H1 (cell line): Measurements from ENCODE around the gene OTOP3. TPM values are rescaled to one million over a fixed set of nuclear protein-coding genes. Genes with fewer than 3 reads are reported as not detected.

Source experiments
- CTCF ChIA-PET: fragments of 300-600 bp; sonication (Branson Sonifier 250); formaldehyde crosslinking; loops from one replicate; lab custom pipeline; 2021; ENCODE audit not compliant: partially characterized antibody; lab: Charles Lee
- POLR2A ChIA-PET: fragments of 300-600 bp; sonication (Branson Sonifier 250); formaldehyde crosslinking; loops from one replicate; lab custom pipeline; 2021; ENCODE audit warnings: inconsistent platforms; ENCODE audit not compliant: partially characterized antibody; lab: Charles Lee
- DNase-seq, 2 experiments: peaks; one replicate each; pipeline versions ENCODE4 v3.0.0 to v3.0.0-alpha.2; 2010 to 2022; ENCODE audit warnings: low spot score in 2 of 2, low read depth in 1 of 2, mixed read lengths in 1 of 2
- FAIRE-seq: peaks from 2 replicates; lab custom pipeline; 2011; peaks lifted over from hg19 to GRCh38; lab: Jason Lieb, UNC
- H2AFZ ChIP-seq: 2 replicates; pipeline ENCODE4 v1.8.1; 2012; ENCODE audit warnings: low read length, inconsistent platforms
- H2AK5ac ChIP-seq: 2 replicates; pipeline ENCODE4 v1.6.1; 2013; ENCODE audit warnings: low read depth, low read length
- H2BK120ac ChIP-seq: replicated peaks from 2 replicates; pipeline ENCODE3; 2013; ENCODE audit warnings: low read depth, low read length, inconsistent platforms
- H2BK12ac ChIP-seq: 2 replicates; pipeline ENCODE4 v1.6.1; 2013; ENCODE audit warnings: low read depth, low read length
- H2BK15ac ChIP-seq: 2 replicates; pipeline ENCODE4 v1.6.1; 2013; ENCODE audit warnings: low read length
- H2BK20ac ChIP-seq: 2 replicates; pipeline ENCODE4 v1.6.1; 2013; ENCODE audit warnings: low read length
- H2BK5ac ChIP-seq: 2 replicates; pipeline ENCODE4 v1.6.1; 2013; ENCODE audit warnings: low read depth, low read length
- H3K14ac ChIP-seq: 2 replicates; pipeline ENCODE4 v1.6.1; 2013; ENCODE audit warnings: inconsistent platforms; ENCODE audit not compliant: insufficient read length
- H3K18ac ChIP-seq: 2 replicates; pipeline ENCODE4 v1.6.1; 2013; ENCODE audit warnings: low read length; ENCODE audit errors: extremely low read depth
- H3K23ac ChIP-seq: 2 replicates; pipeline ENCODE4 v1.6.1; 2013; ENCODE audit warnings: inconsistent platforms; ENCODE audit not compliant: insufficient read length
- H3K23me2 ChIP-seq: 2 replicates; pipeline ENCODE4 v1.6.1; 2013; ENCODE audit warnings: low read depth, low read length
- H3K27ac ChIP-seq: 2 replicates; pipeline ENCODE4 v1.6.1; 2011; ENCODE audit warnings: low read depth, low read length, inconsistent platforms
- H3K27me3 ChIP-seq, 4 experiments: replicated peaks in 1 of 4; 1 replicate in 1 of 4; 2 replicates in 3 of 4; pipeline versions ENCODE4 v1.6.1 to v1.8.1; 2011 to 2013; ENCODE audit warnings: low read length in 3 of 4, mild to moderate bottlenecking in 3 of 4, inconsistent platforms in 2 of 4, mixed read lengths in 2 of 4, moderate library complexity in 1 of 4; ENCODE audit not compliant: control insufficient read depth in 3 of 4, insufficient read depth in 3 of 4; ENCODE audit errors: extremely low read depth in 1 of 4
- H3K36me3 ChIP-seq, 4 experiments: 2 replicates each; pipeline versions ENCODE4 v1.6.1 to v1.8.1; 2011 to 2013; ENCODE audit warnings: mild to moderate bottlenecking in 4 of 4, low read length in 3 of 4, moderate library complexity in 2 of 4, control low read depth in 1 of 4, inconsistent platforms in 1 of 4; ENCODE audit not compliant: insufficient read depth in 4 of 4, control insufficient read depth in 2 of 4
- H3K4ac ChIP-seq: replicated peaks from 2 replicates; pipeline ENCODE3; 2013; ENCODE audit warnings: low read length, low read depth, mixed read lengths, inconsistent platforms; ENCODE audit not compliant: insufficient read length
- H3K4me1 ChIP-seq, 4 experiments: replicated peaks in 1 of 4; 1 replicate in 1 of 4; 2 replicates in 3 of 4; pipeline versions ENCODE4 v1.6.1 to v1.8.1; 2011 to 2013; ENCODE audit warnings: low read length in 3 of 4, inconsistent platforms in 2 of 4, mixed read lengths in 1 of 4; ENCODE audit not compliant: insufficient read depth in 4 of 4, control insufficient read depth in 3 of 4
- H3K4me2 ChIP-seq, 2 experiments: 2 replicates each; pipeline versions ENCODE4 v1.6.1 to v1.8.1; 2011 to 2013; ENCODE audit warnings: low read depth in 2 of 2, low read length in 2 of 2, control low read depth in 1 of 2, inconsistent platforms in 1 of 2, mild to moderate bottlenecking in 1 of 2; ENCODE audit not compliant: insufficient read depth in 1 of 2
- H3K4me3 ChIP-seq, 4 experiments: fragments of 200-600, 300-600 bp in 1 of 4; sonication (generic), shearing (Covaris generic), sonication (Bioruptor Twin) in 1 of 4; 2 replicates each; pipeline versions ENCODE4 v1.5.1 to v1.8.1; 2011 to 2016; ENCODE audit warnings: low read length in 4 of 4, low read depth in 3 of 4, control low read depth in 2 of 4, inconsistent platforms in 2 of 4, mild to moderate bottlenecking in 2 of 4, mixed read lengths in 1 of 4, moderate library complexity in 1 of 4; ENCODE audit not compliant: insufficient read depth in 2 of 4; ENCODE audit errors: extremely low read depth in 1 of 4
- H3K56ac ChIP-seq: replicated peaks from 2 replicates; pipeline ENCODE3; 2013; ENCODE audit warnings: low read depth, mild to moderate bottlenecking, mixed read lengths, low read length, inconsistent platforms; ENCODE audit not compliant: insufficient read length
- H3K79me1 ChIP-seq: 2 replicates; pipeline ENCODE4 v1.6.1; 2013; ENCODE audit warnings: low read depth, low read length, control low read depth
- H3K79me2 ChIP-seq, 2 experiments: 2 replicates each; pipeline versions ENCODE4 v1.6.1 to v1.8.1; 2012 to 2013; ENCODE audit warnings: low read length in 2 of 2, mild to moderate bottlenecking in 2 of 2, inconsistent platforms in 1 of 2; ENCODE audit not compliant: insufficient read depth in 2 of 2, control insufficient read depth in 1 of 2
- H3K9ac ChIP-seq, 4 experiments: replicated peaks in 1 of 4; 1 replicate in 1 of 4; 2 replicates in 3 of 4; pipeline versions ENCODE4 v1.6.1 to v1.8.1; 2011 to 2013; ENCODE audit warnings: low read depth in 3 of 4, low read length in 3 of 4, control low read depth in 2 of 4, mild to moderate bottlenecking in 2 of 4, moderate library complexity in 2 of 4, inconsistent platforms in 1 of 4; ENCODE audit errors: extremely low read depth in 1 of 4
- H3K9me3 ChIP-seq, 2 experiments: 2 replicates each; pipeline versions ENCODE4 v1.6.1 to v1.8.1; 2012 to 2013; ENCODE audit warnings: mild to moderate bottlenecking in 2 of 2, moderate library complexity in 2 of 2, control low read depth in 1 of 2, inconsistent platforms in 1 of 2, low read depth in 1 of 2, low read length in 1 of 2, mixed read lengths in 1 of 2; ENCODE audit not compliant: insufficient read depth in 2 of 2
- H4K20me1 ChIP-seq, 2 experiments: replicated peaks in 1 of 2; 2 replicates each; pipeline versions ENCODE3 to v1.8.1; 2011 to 2013; ENCODE audit warnings: inconsistent platforms in 2 of 2, low read length in 2 of 2, mild to moderate bottlenecking in 1 of 2; ENCODE audit not compliant: insufficient read depth in 2 of 2, control insufficient read depth in 1 of 2
- H4K5ac ChIP-seq: 2 replicates; pipeline ENCODE4 v1.6.1; 2013; ENCODE audit warnings: low read length, low read depth, mixed read lengths, inconsistent platforms; ENCODE audit not compliant: insufficient read length
- H4K8ac ChIP-seq: 2 replicates; pipeline ENCODE4 v1.8.0; 2013; ENCODE audit warnings: mild to moderate bottlenecking, moderate library complexity, low read length, inconsistent platforms; ENCODE audit not compliant: insufficient read depth; ENCODE audit errors: extremely low read depth
- H4K91ac ChIP-seq: replicated peaks from 2 replicates; pipeline ENCODE3; 2013; ENCODE audit warnings: low read length, mixed read lengths, inconsistent platforms; ENCODE audit not compliant: insufficient read length
- BCL11A ChIP-seq, 2 experiments: IDR thresholded peaks; one replicate each; pipeline ENCODE4 v1.6.1; 2011; ENCODE audit warnings: low read depth in 2 of 2, low read length in 2 of 2, mild to moderate bottlenecking in 2 of 2
- CEBPB ChIP-seq: IDR thresholded peaks from 2 replicates; pipeline ENCODE4 v1.6.1; 2012; ENCODE audit warnings: low read depth, low read length
- CHD2 ChIP-seq: IDR thresholded peaks from 2 replicates; pipeline ENCODE4 v1.6.1; 2012; ENCODE audit warnings: low read length, improper control_type of control experiment
- CTCF ChIP-seq, 3 experiments: IDR thresholded peaks; 1 replicate in 2 of 3; 2 replicates in 1 of 3; pipeline versions ENCODE4 v1.5.1 to v1.6.1; 2011; ENCODE audit warnings: low read length in 3 of 3, mild to moderate bottlenecking in 3 of 3, inconsistent platforms in 2 of 3, low read depth in 1 of 3, moderate library complexity in 1 of 3; ENCODE audit not compliant: insufficient read depth in 1 of 3; ENCODE audit errors: control extremely low read depth in 1 of 3
- EZH2 ChIP-seq: fragments of 200-600 bp; sonication (generic); IDR thresholded peaks from 2 replicates; pipeline ENCODE4 v1.7.1; 2012; ENCODE audit warnings: low read depth, mild to moderate bottlenecking, moderate library complexity, low read length, inconsistent platforms; ENCODE audit not compliant: severe bottlenecking
- KDM5A ChIP-seq: fragments of 200-600 bp; IDR thresholded peaks from 2 replicates; pipeline ENCODE4 v1.7.1; 2012; ENCODE audit warnings: mild to moderate bottlenecking, low read length, inconsistent platforms, mixed read lengths
- SUZ12 ChIP-seq: fragments of 200-600 bp; sonication (generic); IDR thresholded peaks from 2 replicates; pipeline ENCODE4 v1.6.1; 2012; ENCODE audit warnings: mild to moderate bottlenecking, inconsistent platforms, low read length, moderate library complexity, mixed read lengths
- TAF1 ChIP-seq: IDR thresholded peaks from 2 replicates; pipeline ENCODE4 v1.6.1; 2011; ENCODE audit warnings: mild to moderate bottlenecking, low read depth, low read length
- WGBS, 2 experiments: shearing (Covaris generic) in 1 of 2; methylation state at CpG; one replicate each; pipeline versions ENCODE4 v1.1.6 to v1.1.7; 2013 to 2015; ENCODE audit warnings: low lambda C conversion rate in 2 of 2, mixed read lengths in 2 of 2, inconsistent platforms in 1 of 2, low coverage in 1 of 2, missing lambda C conversion rate in 1 of 2; ENCODE audit not compliant: insufficient replicate concordance in 2 of 2, insufficient coverage in 1 of 2, insufficient read length in 1 of 2; ENCODE audit errors: extremely low coverage in 1 of 2, missing lambda C conversion rate in 1 of 2; 5-methylcytosine and 5-hydroxymethylcytosine counted together
- polyA plus RNA-seq, 7 experiments: library from polyadenylated mRNA; depleted of rRNA in 3 of 7; stranded (reverse) in 5 of 7; unstranded in 2 of 7; fragments of >200 nt in 5 of 7; fragments of 200-250 nt in 2 of 7; gene quantifications; 1 replicate in 5 of 7; 2 replicates in 1 of 7; 4 replicates in 1 of 7; pipeline versions ENCODE4 v1.2.1 to v1.2.3, GENCODE V29; 2011 to 2013; ENCODE audit warnings: missing spikeins in 2 of 7, mixed read lengths in 2 of 7
- total RNA-seq: library from RNA; stranded (reverse); fragmentation: NEBNext Ultra II Directional; extraction: Animal tissue kit (Norgen Biotek cat#: 25700); gene quantifications from 2 replicates; pipeline ENCODE4 v1.2.1, GENCODE V29; 2021

OTOP3 gene
- total and polyA plus RNA-seq, 2 of the 8 experiments (the other 6 are each of a cell fraction or from before 2014, with no cell fraction given), result 0.05 TPM; not detected in 1

- Histone ChIP-seq H3K18ac (peak overlapping the region; percentile 19; the same call in 1 of the 2 replicates), H3K36me3 (no peaks in the 10 kb centered on the region), H3K27me3 (peaks cover 0 to 6% (median 0%) of the 10 kb centered on the region in 4 experiments; a peak in 2 of 7 replicates), H3K4me2 (no peak overlapping the region), H2BK5ac (no peak overlapping the region), H4K5ac (no peak overlapping the region), H4K20me1 (peaks cover 0 to 2% of the 10 kb centered on the region in 2 experiments), H3K56ac (no peak overlapping the region), H3K9me3 (no peaks in the 10 kb centered on the region), H3K14ac (no peak overlapping the region), H2BK15ac (no peak overlapping the region; the same call in 1 of the 2 replicates), H4K8ac (no peak overlapping the region), H2BK12ac (peak overlapping the region; percentile 60; the same call in 1 of the 2 replicates)
- POLR2A ChIA-PET, result interaction anchor here (1.5 kb wide), 1 partner anchor 17 kb away, joined by 5 read pairs; no protein-coding TSS in a partner anchor
- DNase-seq, result no peak
- CTCF ChIA-PET, result interaction anchor here (0.6 to 49.9 kb wide), 7 partner anchors 2 to 89 kb away, joined by 3 to 1072 read pairs (median 7); partner anchors contain the start of genes OTOP2, OTOP3 and USH1G
- FAIRE-seq, result no peak
- no peak for TF ChIP-seq CEBPB
- TF ChIP-seq EZH2, result no peak
- no peak for TF ChIP-seq TAF1
- TF ChIP-seq CTCF (IDR thresholded peaks at IDR 0.05; ENCODE audit: control extremely low read depth in 1 of 3, insufficient read depth in 1 of 3, low read depth in 1 of 3, low read length in 3 of 3), result no peak
- no peak for TF ChIP-seq SUZ12
- no peak for TF ChIP-seq KDM5A
- no peak for TF ChIP-seq BCL11A (IDR thresholded peaks at IDR 0.05; ENCODE audit: low read depth in 2 of 2, low read length in 2 of 2)
- TF ChIP-seq CHD2, result no peak
- TF ChIP-seq, all 59 proteins: peak for 0
- WGBS, 2 experiments, result 73% methylated on average over 12 of the region's 12 CpGs; no CpG with 5 or more reads in 1 of the 2 experiments
- Histone ChIP-seq H2AK5ac (no peak overlapping the region), H3K27ac (no peak overlapping the region), H3K4me3 (no peak overlapping the region), H3K4ac (no peak overlapping the region), H2BK20ac (no peak overlapping the region), H3K9ac (no peak overlapping the region), H4K91ac (no peak overlapping the region), H3K79me1 (no peaks in the 10 kb centered on the region; the same call in 1 of the 2 replicates), H3K79me2 (no peaks in the 10 kb centered on the region), H2BK120ac (no peak overlapping the region), H3K23ac (no peak overlapping the region), H3K23me2 (no peaks in the 10 kb centered on the region), H3K4me1 (peaks cover 0 to 5% (median 2%) of the 10 kb centered on the region in 4 experiments; a peak in 2 of 7 replicates), H2AFZ (no peak overlapping the region)
Observed at GRCh38 chr17:74949455-74950115, 13.9 kb downstream of the OTOP3 start.
